ENCODE results near the gene DENND1C.

GRCh38 chr19:6455924-6456323 lies 25.7 kb downstream of the DENND1C start:
- no peak for TF ChIP-seq CTCF (conservative IDR thresholded peaks at IDR 0.05; ENCODE audit: low read depth, low read length)
- no peak for TF ChIP-seq EZH2phosphoT487 (IDR thresholded peaks at IDR 0.05; ENCODE audit: borderline replicate concordance, low read length)
- no peak for TF ChIP-seq EZH2 (IDR thresholded peaks at IDR 0.05; ENCODE audit: low read length, unreplicated experiment)
